Lower lobe of right lung (tissue), 2 donors: ENCODE results near the gene GPATCH8. TPM values are rescaled to one million over a fixed set of nuclear protein-coding genes. Genes with fewer than 3 reads are reported as not detected.

ENCODE experiments used
- ATAC-seq, 2 donors: fragments of 200-7000 bp; cut with Tn5 transposase; one replicate each; pipeline ENCODE4 v1.9.1; 2020 to 2022; ENCODE audit warnings: mild to moderate bottlenecking in 2 of 2, moderate library complexity in 2 of 2
- DNase-seq: peaks from one replicate; pipeline ENCODE4 v3.0.0-alpha.2; 2020
- H3K27ac ChIP-seq: fragments of 200-600 bp; one replicate; pipeline ENCODE4 v1.8.0; 2022
- H3K27me3 ChIP-seq: fragments of 200-600 bp; one replicate; pipeline ENCODE4 v1.8.0; 2022; ENCODE audit warnings: low read depth
- H3K36me3 ChIP-seq: fragments of 200-600 bp; one replicate; pipeline ENCODE4 v1.8.0; 2022; ENCODE audit warnings: mild to moderate bottlenecking
- H3K4me1 ChIP-seq: fragments of 200-600 bp; one replicate; pipeline ENCODE4 v1.8.0; 2022
- H3K4me3 ChIP-seq: fragments of 200-600 bp; one replicate; pipeline ENCODE4 v1.8.0; 2022; ENCODE audit warnings: mild to moderate bottlenecking
- H3K9me3 ChIP-seq: fragments of 200-600 bp; one replicate; pipeline ENCODE4 v1.8.0; 2022
- CTCF ChIP-seq: fragments of 200-600 bp; IDR thresholded peaks from one replicate; pipeline ENCODE4 v1.8.0; 2022; ENCODE audit warnings: antibody characterized with exemption, mild to moderate bottlenecking
- intact Hi-C: fragments of 100-400 bp; cut with DNase I; formaldehyde crosslinking; loops from one replicate; pipeline ENCODE4 v1.11.0; 2022
- total RNA-seq: library from RNA; stranded (reverse); fragmentation: NEBNext Ultra II Directional; extraction: Animal tissue kit (Norgen Biotek cat#: 25700); gene quantifications from one replicate; pipeline ENCODE4 v1.2.1, GENCODE V29; 2021
- donor health status: DM: no; HTN: yes; CAD: no; lungs with severe emphysema.

Gene GPATCH8
- total RNA-seq, 1 donor from 2014 or later: 48.3 TPM

DNA sequence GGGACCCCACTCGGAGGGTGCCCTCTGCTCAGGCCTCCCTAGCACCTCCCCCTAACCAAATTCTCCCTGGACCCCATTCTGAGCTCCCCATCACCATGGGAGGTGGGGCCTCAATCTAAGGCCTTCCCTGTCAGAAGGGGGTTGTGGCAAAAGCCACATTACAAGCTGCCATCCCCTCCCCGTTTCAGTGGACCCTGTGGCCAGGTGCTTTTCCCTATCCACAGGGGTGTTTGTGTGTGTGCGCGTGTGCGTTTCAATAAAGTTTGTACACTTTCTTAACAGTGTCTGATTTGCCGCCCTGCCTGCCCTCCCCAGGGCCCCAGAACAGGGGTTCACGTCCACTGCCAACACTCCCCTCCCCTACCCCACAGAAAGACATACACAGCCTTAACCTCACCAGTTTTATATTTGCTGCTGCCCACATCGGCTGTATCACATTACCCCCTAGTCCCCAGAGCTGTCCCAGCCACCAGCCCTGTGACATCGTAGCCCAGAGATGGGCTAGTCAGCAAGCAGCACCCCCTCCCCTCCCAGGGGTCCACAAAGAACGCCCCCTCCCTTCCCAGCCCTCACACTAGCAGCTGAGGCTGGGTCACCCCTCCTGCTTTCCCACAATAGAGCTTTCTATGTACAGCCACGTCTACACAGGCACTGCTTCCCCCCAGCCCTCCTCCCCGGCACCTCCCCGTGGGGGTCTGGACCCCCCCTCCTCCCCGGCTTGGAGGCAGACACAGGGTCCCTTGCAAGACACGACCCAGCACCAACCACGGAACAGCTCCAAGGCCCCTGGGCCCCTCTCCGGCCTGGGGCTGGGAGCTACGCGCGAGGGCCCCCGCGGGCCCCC, 150.2 kb downstream of the GPATCH8 start:
- DNase-seq: no peak
- ATAC-seq: no peak
- Histone ChIP-seq H3K4me3 (peak overlapping the region; percentile 43), H3K36me3 (peaks cover 46% of the 10 kb centered on the region), H3K4me1 (peaks cover 11% of the 10 kb centered on the region), H3K27ac (no peak overlapping the region), H3K27me3 (no peaks in the 10 kb centered on the region), H3K9me3 (no peaks in the 10 kb centered on the region)
- intact Hi-C loops: no loop called here
- TF ChIP-seq CTCF: no peak

GRCh38 chr17:44351961-44352827, 151.0 kb downstream of the GPATCH8 start:
- peaks cover 46% of the 10 kb centered on the region for H3K36me3 ChIP-seq
- DNase-seq (no peak), ATAC-seq (no peak)
- no peak for TF ChIP-seq CTCF
- H3K4me1 ChIP-seq: peaks cover 17% of the 10 kb centered on the region
- no peak overlapping the region for H3K27ac ChIP-seq
- H3K4me3 ChIP-seq: no peak overlapping the region
- H3K9me3 ChIP-seq: no peaks in the 10 kb centered on the region
- intact Hi-C loops: no loop called here
- H3K27me3 ChIP-seq: no peaks in the 10 kb centered on the region

GRCh38 chr17:44351464-44351863, 151.7 kb downstream of the GPATCH8 start:
- no peaks in the 10 kb centered on the region for H3K27me3 ChIP-seq
- H3K9me3 ChIP-seq: no peaks in the 10 kb centered on the region
- intact Hi-C loops: no loop called here
- H3K27ac ChIP-seq: no peak overlapping the region
- H3K4me1 ChIP-seq: peaks cover 24% of the 10 kb centered on the region
- no peak for TF ChIP-seq CTCF
- no peak overlapping the region for H3K4me3 ChIP-seq
- DNase-seq (no peak), ATAC-seq (no peak)
- H3K36me3 ChIP-seq: peaks cover 46% of the 10 kb centered on the region

DNA sequence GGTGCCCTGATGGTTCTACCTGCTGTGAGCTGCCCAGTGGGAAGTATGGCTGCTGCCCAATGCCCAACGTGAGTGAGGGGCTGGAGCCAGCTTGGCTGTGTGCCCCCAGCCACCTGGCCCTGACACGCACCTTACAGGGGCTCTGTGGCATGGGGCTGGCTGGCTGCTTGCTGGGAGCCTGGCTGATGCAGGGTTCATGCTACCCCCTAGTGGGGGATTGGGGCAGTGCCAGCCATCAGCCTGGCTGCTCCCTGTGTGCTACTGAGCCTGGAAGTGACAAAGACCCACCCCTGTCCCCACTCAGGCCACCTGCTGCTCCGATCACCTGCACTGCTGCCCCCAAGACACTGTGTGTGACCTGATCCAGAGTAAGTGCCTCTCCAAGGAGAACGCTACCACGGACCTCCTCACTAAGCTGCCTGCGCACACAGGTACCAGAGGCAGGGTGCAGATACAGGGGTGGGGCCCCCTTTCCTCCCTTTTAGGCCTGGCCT, 152.4 kb downstream of the GPATCH8 start:
- intact Hi-C loops: no loop called here
- DNase-seq: peak; percentile 78

More for the DNA sequence above, 152.4 kb downstream of the GPATCH8 start:
- ATAC-seq: peak; percentile 61 to 69
- peaks cover 46% of the 10 kb centered on the region for H3K36me3 ChIP-seq
- H3K4me1 ChIP-seq: peaks cover 31% of the 10 kb centered on the region
- no peak overlapping the region for H3K27ac ChIP-seq
- no peak overlapping the region for H3K4me3 ChIP-seq
- no peaks in the 10 kb centered on the region for H3K27me3 ChIP-seq
- TF ChIP-seq CTCF: peak; percentile 77
- H3K9me3 ChIP-seq: no peaks in the 10 kb centered on the region
